ENCODE measurements around the gene STMN3.

STMN3 gene

GRCh38 chr20:63595416-63596127, 57.7 kb downstream of the STMN3 start:
- DNase-seq (ENCODE audit: low read depth), result no peak
- TF ChIP-seq, protein P1, sequence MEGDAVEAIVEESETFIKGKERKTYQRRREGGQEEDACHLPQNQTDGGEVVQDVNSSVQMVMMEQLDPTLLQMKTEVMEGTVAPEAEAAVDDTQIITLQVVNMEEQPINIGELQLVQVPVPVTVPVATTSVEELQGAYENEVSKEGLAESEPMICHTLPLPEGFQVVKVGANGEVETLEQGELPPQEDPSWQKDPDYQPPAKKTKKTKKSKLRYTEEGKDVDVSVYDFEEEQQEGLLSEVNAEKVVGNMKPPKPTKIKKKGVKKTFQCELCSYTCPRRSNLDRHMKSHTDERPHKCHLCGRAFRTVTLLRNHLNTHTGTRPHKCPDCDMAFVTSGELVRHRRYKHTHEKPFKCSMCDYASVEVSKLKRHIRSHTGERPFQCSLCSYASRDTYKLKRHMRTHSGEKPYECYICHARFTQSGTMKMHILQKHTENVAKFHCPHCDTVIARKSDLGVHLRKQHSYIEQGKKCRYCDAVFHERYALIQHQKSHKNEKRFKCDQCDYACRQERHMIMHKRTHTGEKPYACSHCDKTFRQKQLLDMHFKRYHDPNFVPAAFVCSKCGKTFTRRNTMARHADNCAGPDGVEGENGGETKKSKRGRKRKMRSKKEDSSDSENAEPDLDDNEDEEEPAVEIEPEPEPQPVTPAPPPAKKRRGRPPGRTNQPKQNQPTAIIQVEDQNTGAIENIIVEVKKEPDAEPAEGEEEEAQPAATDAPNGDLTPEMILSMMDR (IDR thresholded peaks at IDR 0.05; ENCODE audit: control insufficient read depth, extremely low read depth, insufficient read depth), result no peak
- H3K4me3 ChIP-seq (ENCODE audit: low read depth, low read length), result no peak overlapping the region

DNA sequence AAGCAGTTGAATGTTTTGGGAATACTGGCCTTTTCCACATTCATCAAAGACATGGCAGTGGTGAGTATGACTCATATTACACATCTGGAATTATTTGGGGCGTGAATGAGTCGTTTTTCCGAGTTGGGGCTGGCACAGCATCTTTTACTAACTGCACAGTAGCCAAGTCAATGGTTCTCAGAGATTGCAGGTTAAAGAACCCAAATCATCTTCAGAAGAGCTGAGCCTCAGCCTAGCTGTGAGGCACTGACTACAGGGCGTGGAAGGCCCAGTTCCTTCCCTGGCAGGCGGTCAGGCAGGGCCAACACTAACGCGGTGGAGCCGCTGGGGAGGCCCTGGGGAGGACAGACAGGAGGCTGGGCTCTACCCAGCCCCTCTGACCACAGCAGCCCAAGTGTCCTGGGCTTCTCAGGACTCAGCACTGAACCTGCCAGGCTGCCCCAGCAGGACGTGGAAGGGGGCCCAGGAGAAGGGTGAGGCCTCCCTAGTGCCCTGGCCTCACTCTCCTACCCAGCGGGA, 59.1 kb downstream of the STMN3 start:
- no peak for DNase-seq (ENCODE audit: low read depth)
- H3K4me3 ChIP-seq (ENCODE audit: low read depth, low read length), result no peak overlapping the region

GRCh38 chr20:63592661-63593060, 60.6 kb downstream of the STMN3 start:
- DNase-seq (ENCODE audit: low read depth), result no peak
- H3K4me3 ChIP-seq (ENCODE audit: low read depth, low read length), result no peak overlapping the region
- TF ChIP-seq, protein P1 (IDR thresholded peaks at IDR 0.05; ENCODE audit: control insufficient read depth, extremely low read depth, insufficient read depth), result no peak

More for the DNA sequence above, 59.1 kb downstream of the STMN3 start:
- TF ChIP-seq, protein P1 (IDR thresholded peaks at IDR 0.05; ENCODE audit: control insufficient read depth, extremely low read depth, insufficient read depth), result no peak

- H3K4me3 ChIP-seq (ENCODE audit: low read depth, low read length), result no peak overlapping the region
- DNase-seq (ENCODE audit: low read depth), result no peak
- TF ChIP-seq, protein P1 (IDR thresholded peaks at IDR 0.05; ENCODE audit: control insufficient read depth, extremely low read depth, insufficient read depth), result no peak
Measured at GRCh38 chr20:63591786-63592355, 61.4 kb downstream of the STMN3 start.

GRCh38 chr20:63591147-63591533, 62.1 kb downstream of the STMN3 start:
- TF ChIP-seq, protein P1 (IDR thresholded peaks at IDR 0.05; ENCODE audit: control insufficient read depth, extremely low read depth, insufficient read depth), result no peak

DNA sequence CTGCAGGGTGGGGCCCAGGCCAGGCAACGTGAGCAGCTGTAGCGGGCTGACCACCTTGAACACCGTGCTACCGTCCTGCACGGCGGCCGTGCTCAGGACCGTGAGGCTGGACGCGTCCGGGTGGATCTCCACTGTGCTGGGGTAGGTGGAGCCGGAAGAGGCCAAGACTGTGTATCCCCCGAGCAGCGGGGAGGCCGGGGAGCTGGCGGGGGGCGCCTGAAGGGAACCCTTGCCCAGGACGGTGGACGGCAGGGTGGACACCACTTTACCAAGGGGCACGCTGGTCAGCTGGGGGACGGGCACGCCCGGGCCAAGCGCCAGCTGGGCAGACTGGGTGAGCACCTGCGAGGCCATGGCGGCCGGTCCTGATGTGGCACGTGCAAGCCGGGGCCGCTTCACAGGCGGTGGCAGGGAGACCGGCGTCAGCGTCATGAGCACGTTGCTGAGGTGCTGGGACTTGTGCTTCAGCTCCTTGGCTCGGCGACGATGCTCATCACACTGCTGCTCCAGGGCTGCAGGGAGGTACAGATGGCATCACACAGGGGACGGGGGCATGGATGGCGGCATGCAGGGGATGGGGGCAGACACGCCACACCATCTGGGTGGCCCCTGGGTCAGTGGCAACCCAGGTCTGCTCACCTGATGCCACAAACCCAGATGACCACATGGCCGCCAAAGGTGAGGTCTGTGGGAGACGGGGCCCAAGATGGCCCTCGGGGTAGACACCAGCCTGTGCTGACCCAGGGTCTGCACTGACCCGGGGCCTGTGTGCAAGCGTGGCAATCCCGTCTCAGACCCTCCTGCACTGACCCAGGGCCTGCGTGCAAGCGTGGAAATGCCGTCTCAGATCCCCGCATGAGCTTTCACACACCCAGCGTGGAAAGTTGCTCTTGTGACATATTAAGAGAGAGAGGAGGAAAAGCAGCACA, 62.7 kb downstream of the STMN3 start:
- peak overlapping the region; percentile 56 for H3K4me3 ChIP-seq (ENCODE audit: low read depth, low read length)
- TF ChIP-seq, protein P1 (IDR thresholded peaks at IDR 0.05; ENCODE audit: control insufficient read depth, extremely low read depth, insufficient read depth), result no peak

More at GRCh38 chr20:63591147-63591533, 62.1 kb downstream of the STMN3 start:
- no peak overlapping the region for H3K4me3 ChIP-seq (ENCODE audit: low read depth, low read length)
- no peak for DNase-seq (ENCODE audit: low read depth)

More for the DNA sequence above, 62.7 kb downstream of the STMN3 start:
- no peak for DNase-seq (ENCODE audit: low read depth)
